SK-N-SH (cell line): ENCODE results near the gene TBPL2. TPM values are rescaled to one million over a fixed set of nuclear protein-coding genes. Genes with fewer than 3 reads are reported as not detected.
"Not testable (repeated sequence)": the region's sequence is repeated elsewhere in the genome, so short reads cannot be mapped to it uniquely, and the experiment has no call there.

Source experiments
- CTCF ChIA-PET: fragments of 300-600, 350-600 bp; formaldehyde crosslinking; extraction: SDS; loops from one replicate; lab custom pipeline; 2021; lab: Yijun Ruan, JAX
- POLR2A ChIA-PET: fragments of 350-600 bp; sonication (Branson Sonifier 250); formaldehyde crosslinking; extraction: SDS; loops from one replicate; lab custom pipeline; 2020; ENCODE audit warnings: antibody characterized with exemption, inconsistent platforms; lab: Yijun Ruan, JAX
- DNase-seq: peaks from one replicate; pipeline ENCODE4 v3.0.0; 2012
- H2AFZ ChIP-seq: fragments of 200-600 bp; sonication (generic); 2 replicates; pipeline ENCODE4 v1.8.1; 2016; ENCODE audit warnings: antibody characterized with exemption, mild to moderate bottlenecking, low read depth
- H3F3A ChIP-seq: fragments of 200-600 bp; sonication (generic); replicated peaks from 2 replicates; pipeline ENCODE3; 2016; ENCODE audit warnings: antibody characterized with exemption, mild to moderate bottlenecking; ENCODE audit not compliant: insufficient read depth
- H3K27ac ChIP-seq, 2 experiments: fragments of 200-500 bp in 1 of 2; fragments of 200-600 bp in 1 of 2; sonication (Bioruptor generic) in 1 of 2; sonication (generic), shearing (Covaris generic) in 1 of 2; 2 replicates each; pipeline versions ENCODE4 v1.5.1 to v1.6.1; 2014 to 2016; ENCODE audit warnings: low read depth in 2 of 2, inconsistent platforms in 1 of 2, low read length in 1 of 2, mild to moderate bottlenecking in 1 of 2, mixed read lengths in 1 of 2
- H3K27me3 ChIP-seq: fragments of 200-600 bp; sonication (generic), shearing (Covaris generic); 2 replicates; pipeline ENCODE4 v1.6.1; 2016; ENCODE audit warnings: mixed run types; ENCODE audit not compliant: insufficient read depth
- H3K36me3 ChIP-seq, 2 experiments: fragments of 200-500 bp in 1 of 2; fragments of 200-600 bp in 1 of 2; sonication (Bioruptor generic) in 1 of 2; sonication (generic) in 1 of 2; replicated peaks in 1 of 2; 2 replicates each; pipeline versions ENCODE3 to v1.5.1; 2014 to 2016; ENCODE audit warnings: low read length in 1 of 2, mild to moderate bottlenecking in 1 of 2; ENCODE audit not compliant: insufficient read depth in 2 of 2, control insufficient read depth in 1 of 2
- H3K4me1 ChIP-seq, 2 experiments: fragments of 200-500 bp in 1 of 2; fragments of 200-600 bp in 1 of 2; sonication (Bioruptor generic) in 1 of 2; sonication (generic), shearing (Covaris generic) in 1 of 2; 2 replicates each; pipeline versions ENCODE4 v1.5.1 to v1.6.1; 2014 to 2016; ENCODE audit warnings: low read depth in 1 of 2, low read length in 1 of 2, mixed run types in 1 of 2; ENCODE audit not compliant: insufficient read depth in 2 of 2, control insufficient read depth in 1 of 2
- H3K4me2 ChIP-seq: fragments of 200-600 bp; sonication (generic), shearing (Covaris generic); 2 replicates; pipeline ENCODE4 v1.6.1; 2017; ENCODE audit warnings: mixed run types
- H3K4me3 ChIP-seq, 2 experiments: fragments of 200-500 bp in 1 of 2; fragments of 200-600 bp in 1 of 2; sonication (Bioruptor generic) in 1 of 2; sonication (generic), shearing (Covaris generic) in 1 of 2; 2 replicates each; pipeline versions ENCODE4 v1.5.1 to v1.8.1; 2014 to 2016; ENCODE audit warnings: low read depth in 2 of 2, inconsistent platforms in 1 of 2, low read length in 1 of 2, mild to moderate bottlenecking in 1 of 2, mixed read lengths in 1 of 2, moderate library complexity in 1 of 2
- H3K79me2 ChIP-seq: fragments of 200-600 bp; sonication (generic); 2 replicates; pipeline ENCODE4 v1.8.1; 2017; ENCODE audit warnings: mild to moderate bottlenecking; ENCODE audit not compliant: insufficient read depth
- H3K9ac ChIP-seq: fragments of 200-600 bp; sonication (generic); 2 replicates; pipeline ENCODE4 v1.6.1; 2017; ENCODE audit warnings: mixed run types
- H3K9me2 ChIP-seq: fragments of 200-600 bp; sonication (generic); 2 replicates; pipeline ENCODE4 v1.6.1; 2017; ENCODE audit warnings: mixed run types
- H3K9me3 ChIP-seq: fragments of 200-600 bp; sonication (generic); 2 replicates; pipeline ENCODE4 v1.6.1; 2017; ENCODE audit warnings: mixed run types, mild to moderate bottlenecking, moderate library complexity
- H4K20me1 ChIP-seq: fragments of 200-600 bp; sonication (generic); 2 replicates; pipeline ENCODE4 v1.6.1; 2017; ENCODE audit warnings: mild to moderate bottlenecking, mixed run types; ENCODE audit not compliant: insufficient read depth
- EZH2phosphoT487 ChIP-seq: fragments of 200-600 bp; sonication (generic); IDR thresholded peaks from 2 replicates; pipeline ENCODE4 v1.6.1; 2017; ENCODE audit warnings: low read depth, mixed run types, mild to moderate bottlenecking, antibody characterized with exemption, moderate library complexity, borderline replicate concordance
- FOXJ3 ChIP-seq: sonication (generic); formaldehyde crosslinking; IDR thresholded peaks from 2 replicates; pipeline ENCODE4 v1.5.1; 2020; ENCODE audit warnings: mild to moderate bottlenecking, missing genetic modification reagents
- IRF3 ChIP-seq: fragments of 150-350 bp; IDR thresholded peaks from 2 replicates; pipeline ENCODE4 v1.6.1; 2016; ENCODE audit warnings: mild to moderate bottlenecking, low read depth, low read length
- MAX ChIP-seq: IDR thresholded peaks from 2 replicates; pipeline ENCODE4 v1.4.0; 2012; ENCODE audit warnings: low read depth
- RXRA ChIP-seq: IDR thresholded peaks from 2 replicates; pipeline ENCODE4 v1.4.0; 2012; ENCODE audit warnings: low read depth, mild to moderate bottlenecking, borderline replicate concordance
- ZBTB33 ChIP-seq: IDR thresholded peaks from 2 replicates; pipeline ENCODE4 v1.4.0; 2012; ENCODE audit warnings: low read depth, borderline replicate concordance
- WGBS: methylation state at CpG from one replicate; pipeline ENCODE4 v1.1.6; 2017; ENCODE audit warnings: low lambda C conversion rate; 5-methylcytosine and 5-hydroxymethylcytosine counted together
- polyA plus RNA-seq, 3 experiments: library from polyadenylated mRNA; depleted of rRNA; stranded (reverse); fragments of >200 nt; gene quantifications; 2 replicates each; pipeline ENCODE4 v1.2.3, GENCODE V29; 2012

The TBPL2 gene
- polyA plus RNA-seq, 1 of the 3 experiments (the other 2 are of a cell fraction) = not detected

- POLR2A ChIA-PET = no interaction called here
- Histone ChIP-seq H3K4me3 (no peak overlapping the region), H3K9ac (no peak overlapping the region), H3K36me3 (no peaks in the 10 kb centered on the region), H3K79me2 (no peaks in the 10 kb centered on the region), H3F3A (peaks cover 29% of the 10 kb centered on the region), H3K27ac (no peak overlapping the region)
- TF ChIP-seq FOXJ3 (CRISPR knock-in tag) (no peak), ZBTB33 (no peak), MAX (no peak), EZH2phosphoT487 (no peak), IRF3 (no peak), RXRA (no peak)
- TF ChIP-seq, all 33 proteins: peak for 0
- Histone ChIP-seq H3K9me3 (no peaks in the 10 kb centered on the region), H4K20me1 (no peaks in the 10 kb centered on the region), H3K9me2 (no peaks in the 10 kb centered on the region), H3K4me1 (peaks cover 13 to 17% of the 10 kb centered on the region in 2 experiments; a peak in 3 of 4 replicates), H2AFZ (no peak overlapping the region), H3K27me3 (no peaks in the 10 kb centered on the region), H3K4me2 (no peak overlapping the region)
- WGBS = 86% methylated on average over 6 of the region's 6 CpGs
- no peak for DNase-seq
- CTCF ChIA-PET = interaction anchor here (1.3 kb wide), 1 partner anchor 19 kb away, joined by 4 read pairs; no protein-coding TSS in a partner anchor
These were observed 17.1 kb upstream of the TBPL2 start for GRCh38 chr14:55457496-55457895.

- Histone ChIP-seq H3K4me1 (peaks cover 17 to 19% of the 10 kb centered on the region in 2 experiments; a peak in 3 of 4 replicates), H3F3A (peaks cover 29% of the 10 kb centered on the region)
- H3K9ac ChIP-seq, H4K20me1 ChIP-seq, H3K36me3 ChIP-seq, H3K9me3 ChIP-seq, H3K79me2 ChIP-seq, DNase-seq, H3K4me2 ChIP-seq, H3K4me3 ChIP-seq, POLR2A ChIA-PET, H2AFZ ChIP-seq, H3K27ac ChIP-seq, H3K9me2 ChIP-seq, H3K27me3 ChIP-seq: not testable (repeated sequence)
- CTCF ChIA-PET = interaction anchor here (1.3 kb wide), 1 partner anchor 18 kb away, joined by 4 read pairs; no protein-coding TSS in a partner anchor
- WGBS = no CpG with 5 or more reads among the region's 34 CpGs
These were observed 16.0 kb upstream of the TBPL2 start for GRCh38 chr14:55456411-55456810.
